CD4-positive, alpha-beta T cell (primary cell): Measurements from ENCODE around the gene BMPR1A. TPM values are rescaled to one million over a fixed set of nuclear protein-coding genes. Genes with fewer than 3 reads are reported as not detected.
A peak's percentile ranks its signal among the peaks of the same experiment; 100 is the strongest.

Experiments
- ATAC-seq: fragments of 200-7000 bp; cut with Tn5 transposase; one replicate; pipeline ENCODE4 v1.10.0; 2022; ENCODE audit warnings: mild to moderate bottlenecking; ENCODE audit not compliant: poor library complexity
- CTCF ChIA-PET: fragments of 350-600 bp; sonication (Branson Sonifier 250); formaldehyde crosslinking; loops from one replicate; lab custom pipeline; 2021; ENCODE audit warnings: antibody characterized with exemption, inconsistent platforms; lab: Charles Lee
- POLR2A ChIA-PET: fragments of 350-600 bp; sonication (Branson Sonifier 250); formaldehyde crosslinking; loops from one replicate; lab custom pipeline; 2021; ENCODE audit warnings: antibody characterized with exemption, inconsistent platforms; lab: Charles Lee
- DNase-seq, 14 experiments: peaks; one replicate each; pipeline ENCODE4 v3.0.0-alpha.2; 2013 to 2020; ENCODE audit warnings: mixed read lengths in 2 of 14
- H3K27ac ChIP-seq, 2 donors: one replicate each; pipeline versions ENCODE4 v1.5.1 to v1.7.0; 2013; ENCODE audit warnings: low read length in 2 of 2, low read depth in 1 of 2, mild to moderate bottlenecking in 1 of 2
- H3K27me3 ChIP-seq, 2 experiments: 1 replicate in 1 of 2; 2 replicates in 1 of 2; pipeline versions ENCODE4 v1.6.1 to v1.7.0; 2013; ENCODE audit warnings: low read length in 2 of 2, control low read depth in 1 of 2, mild to moderate bottlenecking in 1 of 2, moderate library complexity in 1 of 2; ENCODE audit not compliant: insufficient read depth in 2 of 2, control insufficient read depth in 1 of 2
- H3K36me3 ChIP-seq: one replicate; pipeline ENCODE4 v1.6.1; 2013; ENCODE audit warnings: low read length, control low read depth; ENCODE audit not compliant: insufficient read depth
- H3K4me1 ChIP-seq: one replicate; pipeline ENCODE4 v1.6.1; 2013; ENCODE audit warnings: low read length, control low read depth; ENCODE audit not compliant: insufficient read depth
- H3K4me3 ChIP-seq: one replicate; pipeline ENCODE4 v1.5.1; 2013; ENCODE audit warnings: mild to moderate bottlenecking, low read length, moderate library complexity
- H3K9me3 ChIP-seq, 2 experiments: 1 replicate in 1 of 2; 2 replicates in 1 of 2; pipeline versions ENCODE4 v1.6.1 to v1.7.0; 2013; ENCODE audit warnings: low read length in 2 of 2, mild to moderate bottlenecking in 2 of 2, control low read depth in 1 of 2, moderate library complexity in 1 of 2; ENCODE audit not compliant: control insufficient read depth in 1 of 2, insufficient read depth in 1 of 2
- H3K27ac Mint-ChIP-seq: one replicate; pipeline ENCODE4 v1.8.0; 2020; ENCODE audit warnings: mixed read lengths
- H3K27me3 Mint-ChIP-seq: one replicate; pipeline ENCODE4 v1.8.0; 2021; ENCODE audit warnings: mixed read lengths
- H3K36me3 Mint-ChIP-seq: one replicate; pipeline ENCODE4 v1.8.0; 2021; ENCODE audit warnings: low read depth, mixed read lengths
- H3K4me1 Mint-ChIP-seq: one replicate; pipeline ENCODE4 v1.8.0; 2021; ENCODE audit warnings: low read depth, mixed read lengths
- H3K4me3 Mint-ChIP-seq: one replicate; pipeline ENCODE4 v1.8.0; 2020; ENCODE audit warnings: mild to moderate bottlenecking, mixed read lengths
- H3K9me3 Mint-ChIP-seq: one replicate; pipeline ENCODE4 v1.8.0; 2020; ENCODE audit warnings: mixed read lengths
- CTCF ChIP-seq: fragments of 200-600 bp; IDR thresholded peaks from one replicate; pipeline ENCODE4 v1.8.0; 2022; ENCODE audit warnings: antibody characterized with exemption, mild to moderate bottlenecking
- intact Hi-C, 2 experiments: fragments of 100-400 bp; cut with DNase I in 1 of 2; cut with micrococcal nuclease in 1 of 2; formaldehyde crosslinking; loops; one replicate each; pipeline versions ENCODE4 v1.15.1 to v1.9.0; 2023 to 2025; cut with DNase I, micrococcal nuclease
- total RNA-seq, 174 experiments: library from RNA in 2 of 174; stranded (reverse) in 2 of 174; gene quantifications; one replicate each; pipeline ENCODE4 v1.2.3 and lab custom pipeline; 2021 to 2026

BMPR1A gene
- total RNA-seq, 2 experiments from 2014 or later = 1.9 to 2.6 TPM

GRCh38 chr10:86871563-86872183 lies 115.3 kb downstream of the BMPR1A start:
- TF ChIP-seq CTCF = no peak
- no peak overlapping the region for H3K27ac Mint-ChIP-seq
- DNase-seq (no peak), ATAC-seq (no peak)
- ChIA-PET CTCF (no interaction called here), POLR2A (interaction anchor here (0.7 kb wide), 1 partner anchor 119 kb away, joined by 3 read pairs; no protein-coding TSS in a partner anchor)
- Histone ChIP-seq H3K4me3 (no peak overlapping the region), H3K4me1 (no peaks in the 10 kb centered on the region), H3K27me3 (no peaks in the 10 kb centered on the region), H3K36me3 (no peaks in the 10 kb centered on the region), H3K9me3 (no peaks in the 10 kb centered on the region), H3K27ac (no peak overlapping the region)
- H3K27me3 Mint-ChIP-seq = no peaks in the 10 kb centered on the region
- no peaks in the 10 kb centered on the region for H3K4me1 Mint-ChIP-seq
- no peak overlapping the region for H3K4me3 Mint-ChIP-seq
- H3K36me3 Mint-ChIP-seq = no peaks in the 10 kb centered on the region
- intact Hi-C loops = no loop called here
- no peaks in the 10 kb centered on the region for H3K9me3 Mint-ChIP-seq

GRCh38 chr10:86872757-86873156 lies 116.3 kb downstream of the BMPR1A start:
- ATAC-seq (no peak), DNase-seq (peak in 3 of 14 experiments; percentile 1 to 14 (median 3))
- H3K4me1 ChIP-seq = no peaks in the 10 kb centered on the region
- no peak overlapping the region for H3K27ac Mint-ChIP-seq
- no peaks in the 10 kb centered on the region for H3K9me3 ChIP-seq
- ChIA-PET CTCF (no interaction called here), POLR2A (interaction anchor here (0.7 kb wide), 1 partner anchor 120 kb away, joined by 3 read pairs; no protein-coding TSS in a partner anchor)
- H3K4me1 Mint-ChIP-seq = no peaks in the 10 kb centered on the region
- intact Hi-C loops = no loop called here
- H3K27me3 ChIP-seq = no peaks in the 10 kb centered on the region
- no peaks in the 10 kb centered on the region for H3K27me3 Mint-ChIP-seq
- H3K36me3 Mint-ChIP-seq = no peaks in the 10 kb centered on the region
- H3K4me3 Mint-ChIP-seq = no peak overlapping the region
- no peak overlapping the region for H3K4me3 ChIP-seq
- no peaks in the 10 kb centered on the region for H3K36me3 ChIP-seq
- no peak overlapping the region for H3K27ac ChIP-seq
- no peak for TF ChIP-seq CTCF
- H3K9me3 Mint-ChIP-seq = no peaks in the 10 kb centered on the region

GRCh38 chr10:86876748-86877147 lies 120.3 kb downstream of the BMPR1A start:
- no peaks in the 10 kb centered on the region for H3K27me3 ChIP-seq
- H3K4me3 ChIP-seq = no peak overlapping the region
- Mint-ChIP-seq H3K4me1 (no peaks in the 10 kb centered on the region), H3K4me3 (no peak overlapping the region), H3K27ac (no peak overlapping the region), H3K9me3 (no peaks in the 10 kb centered on the region), H3K27me3 (no peaks in the 10 kb centered on the region), H3K36me3 (no peaks in the 10 kb centered on the region)
- DNase-seq (peak in 1 of 14 experiments; percentile 13), ATAC-seq (no peak)
- no peaks in the 10 kb centered on the region for H3K4me1 ChIP-seq
- no peak overlapping the region for H3K27ac ChIP-seq
- no peaks in the 10 kb centered on the region for H3K9me3 ChIP-seq
- no peak for TF ChIP-seq CTCF
- CTCF ChIA-PET = no interaction called here
- intact Hi-C loops = no loop called here
- no peaks in the 10 kb centered on the region for H3K36me3 ChIP-seq
- POLR2A ChIA-PET = no interaction called here
